HG02759 (cell line): ENCODE measurements around the gene SHC3.

ENCODE experiments used
- ATAC-seq: cut with Tn5 transposase; IDR thresholded peaks from one replicate; pipeline ENCODE4 v1.9.1; 2021; ENCODE audit warnings: mild to moderate bottlenecking, moderate library complexity; ENCODE audit not compliant: unreplicated experiment

The SHC3 gene

GRCh38 chr9:88991066-88992034 is 187.3 kb downstream of the SHC3 start, which contains the start of gene S1PR3:
TSS of gene S1PR3 (plus strand) at chr9:88991468. CDS start at chr9:89001201, 9,733 bp downstream.
- no peak for ATAC-seq

DNA sequence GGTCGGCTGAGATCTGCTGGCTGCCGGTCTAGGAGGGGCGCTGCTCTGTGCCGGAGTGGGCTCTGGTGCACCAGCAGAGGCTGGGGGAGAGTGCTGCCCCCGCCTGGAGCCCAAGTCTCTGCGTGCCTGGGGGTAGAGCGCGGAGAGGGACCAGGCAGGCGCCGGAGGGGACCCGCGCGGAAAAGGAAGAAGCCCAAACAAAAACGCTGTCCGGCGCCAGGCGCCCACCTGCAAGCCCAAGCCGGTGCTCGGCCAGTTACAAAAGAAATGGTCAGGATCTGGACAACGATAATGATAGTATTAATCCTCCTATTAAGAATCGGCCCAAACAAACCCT is 187.9 kb downstream of the SHC3 start:
- ATAC-seq: no peak

DNA sequence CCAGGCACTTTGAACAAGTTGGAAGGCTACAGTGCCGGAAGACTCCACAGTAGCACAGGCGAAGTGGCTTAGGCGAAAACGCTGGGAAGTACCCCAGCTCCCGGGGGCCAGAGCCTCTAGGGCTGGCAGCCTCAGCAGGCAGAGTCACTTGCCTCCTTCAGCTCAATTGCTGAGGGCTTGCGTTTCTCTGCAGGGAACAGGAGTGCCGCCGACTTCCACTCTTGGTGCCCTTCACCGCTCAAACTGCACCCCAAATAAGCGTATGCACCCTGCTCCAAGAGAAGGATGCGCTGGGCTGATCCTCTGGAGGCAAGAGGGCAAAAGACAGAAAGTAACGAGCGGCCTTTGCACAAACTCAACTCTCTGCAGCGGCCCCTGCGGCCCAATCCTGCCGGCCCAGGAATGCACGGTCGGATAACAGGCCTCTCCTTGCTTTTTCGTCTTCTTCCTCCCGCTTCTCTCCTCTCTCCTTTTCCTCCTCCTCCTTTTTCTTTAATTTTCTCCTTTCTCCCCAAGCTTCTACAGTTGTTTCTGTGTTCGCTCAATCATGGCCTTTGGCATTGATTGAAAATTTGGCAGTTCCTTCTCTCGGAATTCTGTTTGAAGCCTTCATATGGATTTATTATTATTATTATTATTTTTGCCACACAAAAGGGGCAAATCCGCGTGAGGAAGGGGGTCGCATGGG is 188.4 kb downstream of the SHC3 start:
- no peak for ATAC-seq

DNA sequence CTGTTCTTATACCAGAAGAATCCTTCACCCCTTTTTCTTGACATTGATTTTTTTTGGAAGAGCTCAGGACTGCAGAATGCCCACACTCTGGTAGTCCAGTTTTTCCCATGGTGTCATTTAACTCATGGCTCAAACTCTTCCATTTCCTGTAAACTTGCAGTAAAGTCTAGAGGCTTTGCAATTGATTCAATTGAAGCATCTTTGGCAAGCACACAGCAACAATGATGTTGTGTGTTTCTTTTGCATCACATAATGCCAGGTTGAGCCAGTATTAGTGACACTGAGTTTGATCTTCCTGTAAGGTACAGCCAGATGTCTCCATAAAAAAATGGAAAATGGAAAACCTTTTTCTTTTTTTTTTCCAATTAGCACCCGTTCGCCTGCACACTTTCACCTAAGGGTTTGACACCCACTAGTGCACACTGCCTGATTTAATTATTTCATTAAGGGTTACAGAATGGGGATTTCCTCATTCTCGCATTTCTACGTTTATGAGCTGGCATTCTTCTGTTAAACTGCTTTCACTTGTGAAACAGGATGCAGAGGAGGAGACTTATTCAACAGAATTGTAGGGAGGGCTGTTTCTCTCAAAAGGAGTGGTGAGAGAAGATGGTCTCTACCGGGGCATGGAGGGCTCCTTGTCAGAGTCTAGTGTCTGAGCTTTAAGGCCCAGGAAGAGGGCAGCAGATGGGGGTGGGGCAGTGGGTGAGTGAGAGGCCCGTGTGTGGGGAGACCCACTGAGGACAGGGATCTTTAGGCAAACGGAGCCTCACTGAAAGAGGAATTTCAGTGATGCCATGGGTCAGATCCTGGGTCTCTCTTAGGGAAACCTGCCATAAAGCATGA is 189.6 kb downstream of the SHC3 start:
- ATAC-seq: no peak

- no peak for ATAC-seq
Measured at GRCh38 chr9:88987661-88988060, 191.0 kb downstream of the SHC3 start.

DNA sequence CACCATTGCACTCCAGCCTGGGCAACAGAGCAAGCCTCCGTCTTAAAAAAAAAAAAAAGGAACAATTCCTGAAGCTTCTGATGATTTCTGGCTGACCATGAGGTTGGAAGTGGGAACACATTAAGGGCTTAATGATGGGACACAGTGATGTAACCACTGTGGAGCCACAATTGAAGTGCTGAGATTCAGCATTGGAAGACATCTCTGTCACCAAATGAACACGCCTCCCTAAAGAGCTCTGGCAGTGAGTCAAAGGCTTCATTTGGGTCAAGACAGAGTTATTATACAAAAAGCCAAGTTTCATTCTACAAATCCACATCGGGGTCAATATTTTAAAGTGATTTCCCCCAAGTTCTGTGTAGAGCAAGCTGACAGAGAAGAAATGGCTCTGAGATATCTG is 191.8 kb downstream of the SHC3 start:
- ATAC-seq: no peak

GRCh38 chr9:88985616-88986015 is 193.0 kb downstream of the SHC3 start:
- no peak for ATAC-seq

DNA sequence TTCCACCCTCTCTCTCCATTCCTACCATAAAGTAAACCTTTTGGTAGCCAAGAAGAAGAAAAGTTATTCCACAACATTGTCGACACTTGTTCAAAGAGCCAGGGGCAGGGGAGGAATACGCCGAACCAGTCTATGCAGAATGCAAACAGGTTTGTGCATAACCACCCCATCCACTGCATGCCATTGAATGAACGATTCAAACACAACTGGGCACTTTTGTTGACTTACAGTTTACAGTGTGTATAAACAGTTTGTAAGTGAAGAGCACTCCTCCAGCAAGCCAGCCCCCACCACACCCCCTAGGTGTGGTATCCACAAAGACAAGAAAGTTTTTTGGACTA is 194.1 kb downstream of the SHC3 start:
- no peak for ATAC-seq

GRCh38 chr9:88983865-88984542 is 194.6 kb downstream of the SHC3 start:
- ATAC-seq: no peak

- ATAC-seq: no peak
Measured at GRCh38 chr9:88980740-88981203, 197.8 kb downstream of the SHC3 start.

- no peak for ATAC-seq
Measured at GRCh38 chr9:88979791-88980190, 198.8 kb downstream of the SHC3 start.

- ATAC-seq: no peak
Measured at GRCh38 chr9:88979021-88979420, 199.6 kb downstream of the SHC3 start.

GRCh38 chr9:88978034-88978433 is 200.6 kb downstream of the SHC3 start:
- no peak for ATAC-seq

GRCh38 chr9:88976890-88977257 is 201.7 kb downstream of the SHC3 start:
- ATAC-seq: no peak

DNA sequence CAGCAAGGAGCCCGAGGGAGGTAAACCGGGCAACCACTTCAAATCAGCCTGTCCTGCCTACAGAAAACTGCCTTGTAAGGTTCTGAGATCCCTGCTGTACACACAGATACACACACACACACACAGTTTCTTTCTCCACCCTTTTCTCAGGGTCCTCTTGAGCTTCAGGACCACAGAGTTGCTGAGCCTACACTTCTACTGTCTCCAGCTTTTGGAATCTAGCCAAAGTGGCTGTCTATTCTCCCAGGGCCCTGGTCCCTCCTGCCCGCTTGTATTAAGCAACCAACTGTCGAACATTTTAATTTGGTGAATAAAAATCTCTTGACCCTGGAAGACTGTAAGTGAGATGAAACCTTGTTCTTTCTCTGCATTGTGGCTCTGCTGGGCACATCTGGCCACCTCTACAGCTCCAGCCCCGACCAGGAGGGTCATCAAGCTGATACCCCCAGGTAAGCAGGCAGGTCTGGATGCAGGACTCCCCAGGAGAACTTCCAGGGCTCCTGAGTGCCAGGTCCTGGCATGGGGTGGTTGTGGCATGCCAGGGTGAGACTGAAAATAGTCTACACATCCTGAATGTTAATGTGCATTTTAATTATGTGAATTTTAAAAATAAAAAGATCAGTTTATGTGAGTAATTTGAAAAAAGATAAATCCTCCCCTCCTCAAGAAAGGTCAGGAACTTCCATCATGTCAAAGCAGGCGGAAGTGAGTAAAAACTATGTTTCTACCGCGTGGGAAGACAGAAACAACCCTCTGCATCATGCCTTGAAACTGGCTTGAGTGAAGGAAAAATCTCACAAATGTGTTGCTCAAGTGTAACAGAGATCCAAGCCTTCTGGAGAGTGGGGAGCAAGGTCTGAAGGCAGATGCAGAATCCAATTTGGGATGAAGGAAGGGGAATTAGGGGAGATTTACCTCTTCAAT is 202.4 kb downstream of the SHC3 start:
- ATAC-seq: no peak

- ATAC-seq: no peak
Measured at GRCh38 chr9:88974641-88975040, 204.0 kb downstream of the SHC3 start.

DNA sequence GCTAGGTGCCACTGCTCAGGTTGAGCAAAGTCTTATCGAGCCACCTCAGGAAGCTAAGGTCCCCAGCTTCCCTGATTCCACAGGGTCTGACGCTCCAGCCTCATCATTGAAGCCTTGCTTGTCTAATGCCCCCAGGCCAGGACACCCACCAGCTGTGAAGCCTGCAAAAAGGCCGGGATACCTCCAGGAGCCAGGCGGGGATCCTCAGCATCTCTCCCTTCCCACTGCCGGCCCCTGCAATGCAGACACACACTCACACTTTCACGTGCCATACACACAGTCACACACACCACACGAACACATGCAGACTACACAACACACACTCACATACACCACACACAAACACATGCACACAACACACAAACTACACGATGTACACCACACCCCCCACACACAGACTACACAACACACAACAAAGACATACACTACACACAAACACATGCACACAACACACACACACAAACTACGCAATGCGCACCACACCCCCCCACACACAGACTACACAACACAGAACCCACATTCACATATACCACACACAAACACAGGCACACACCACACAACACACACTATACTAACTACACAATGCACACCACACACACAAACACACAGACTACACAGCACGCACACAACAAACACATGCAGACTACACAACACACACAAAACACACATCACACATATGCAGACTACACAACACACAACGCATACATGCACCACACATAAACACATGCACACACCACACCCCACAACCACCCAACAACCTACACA is 205.2 kb downstream of the SHC3 start:
- no peak for ATAC-seq

DNA sequence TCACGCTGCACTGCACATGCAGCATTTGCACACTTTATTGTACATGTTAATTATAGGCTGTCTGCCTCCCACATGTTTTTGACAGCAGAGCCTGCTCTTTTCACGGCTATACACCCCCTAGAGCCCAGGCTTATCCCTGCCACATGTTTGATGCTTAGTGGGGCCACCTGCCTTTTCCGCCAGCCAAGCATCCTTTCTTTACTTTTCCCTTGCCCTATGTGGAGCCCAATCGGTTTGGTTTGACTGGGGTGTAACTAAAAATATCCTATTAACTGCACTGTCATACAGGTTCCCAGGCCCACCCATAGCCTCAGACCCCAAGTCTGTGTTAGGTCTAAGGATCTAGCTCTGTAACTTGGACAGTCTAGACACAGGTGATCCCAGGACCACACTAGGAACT is 206.2 kb downstream of the SHC3 start:
- ATAC-seq: no peak
